CD14-positive monocyte (primary cell): ENCODE results near the gene MUC5B. TPM values are rescaled to one million over a fixed set of nuclear protein-coding genes. Genes with fewer than 3 reads are reported as not detected.

Experiments
- DNase-seq, 3 donors: peaks; one replicate each; pipeline ENCODE4 v3.0.0-alpha.2; 2011 to 2022
- H2AFZ ChIP-seq: 2 replicates; pipeline ENCODE4 v1.6.0; 2012; ENCODE audit warnings: mild to moderate bottlenecking, low read depth, low read length, inconsistent platforms; ENCODE audit not compliant: insufficient read depth, poor library complexity, severe bottlenecking
- H3K27ac ChIP-seq, 2 donors: 1 replicate in 1 of 2; 2 replicates in 1 of 2; pipeline ENCODE4 v1.5.1; 2012 to 2013; ENCODE audit warnings: low read length in 2 of 2, control low read depth in 1 of 2, inconsistent platforms in 1 of 2, low read depth in 1 of 2, mild to moderate bottlenecking in 1 of 2
- H3K27me3 ChIP-seq, 2 donors: one replicate each; pipeline versions ENCODE4 v1.6.0 to v1.6.1; 2011 to 2013; ENCODE audit warnings: low read length in 2 of 2; ENCODE audit not compliant: control insufficient read depth in 2 of 2, insufficient read depth in 2 of 2
- H3K36me3 ChIP-seq, 2 donors: replicated peaks in 1 of 2; 1 replicate in 1 of 2; 2 replicates in 1 of 2; pipeline versions ENCODE4 v1.5.1 to v1.6.1; 2012 to 2013; ENCODE audit warnings: low read length in 2 of 2, control low read depth in 1 of 2, inconsistent platforms in 1 of 2, mild to moderate bottlenecking in 1 of 2; ENCODE audit not compliant: insufficient read depth in 2 of 2, control insufficient read depth in 1 of 2
- H3K4me1 ChIP-seq, 2 donors: 1 replicate in 1 of 2; 2 replicates in 1 of 2; pipeline versions ENCODE4 v1.5.1 to v1.6.1; 2012 to 2013; ENCODE audit warnings: low read length in 2 of 2, control low read depth in 1 of 2, inconsistent platforms in 1 of 2, mild to moderate bottlenecking in 1 of 2, moderate library complexity in 1 of 2; ENCODE audit not compliant: insufficient read depth in 2 of 2, control insufficient read depth in 1 of 2
- H3K4me2 ChIP-seq: replicated peaks from 2 replicates; pipeline ENCODE3; 2012; ENCODE audit warnings: low read length, moderate library complexity, mild to moderate bottlenecking; ENCODE audit not compliant: poor library complexity, severe bottlenecking; ENCODE audit errors: extremely low read depth
- H3K4me3 ChIP-seq, 3 experiments: fragments of 200-600 bp in 1 of 3; sonication (generic) in 1 of 3; replicated peaks in 1 of 3; 1 replicate in 2 of 3; 2 replicates in 1 of 3; pipeline ENCODE4 v1.5.1; 2011 to 2013; ENCODE audit warnings: low read length in 3 of 3, mild to moderate bottlenecking in 3 of 3, control low read depth in 2 of 3, low read depth in 2 of 3, inconsistent platforms in 1 of 3, moderate library complexity in 1 of 3
- H3K79me2 ChIP-seq: 2 replicates; pipeline ENCODE4 v1.6.0; 2012; ENCODE audit warnings: mild to moderate bottlenecking, control low read depth, inconsistent platforms, low read length, moderate library complexity; ENCODE audit not compliant: insufficient read depth
- H3K9ac ChIP-seq: 2 replicates; pipeline ENCODE4 v1.6.0; 2017; ENCODE audit warnings: low read length, mild to moderate bottlenecking; ENCODE audit not compliant: insufficient read depth, poor library complexity, severe bottlenecking
- H3K9me3 ChIP-seq, 2 donors: replicated peaks in 1 of 2; 1 replicate in 1 of 2; 2 replicates in 1 of 2; pipeline versions ENCODE4 v1.5.1 to v1.6.1; 2012 to 2013; ENCODE audit warnings: low read length in 2 of 2, control low read depth in 1 of 2; ENCODE audit not compliant: control insufficient read depth in 1 of 2, insufficient read depth in 1 of 2
- H4K20me1 ChIP-seq: 2 replicates; pipeline ENCODE4 v1.6.0; 2012; ENCODE audit warnings: mild to moderate bottlenecking, low read length, control low read depth, moderate library complexity; ENCODE audit not compliant: insufficient read depth
- H3K27ac Mint-ChIP-seq, 7 donors: one replicate each; pipeline ENCODE4 v1.8.0; 2020; ENCODE audit warnings: mild to moderate bottlenecking in 7 of 7, mixed read lengths in 7 of 7, moderate library complexity in 6 of 7, inconsistent platforms in 2 of 7
- H3K27me3 Mint-ChIP-seq, 3 donors: one replicate each; pipeline ENCODE4 v1.8.0; 2021 to 2022; ENCODE audit warnings: low read depth in 3 of 3, mild to moderate bottlenecking in 3 of 3, mixed read lengths in 3 of 3, moderate library complexity in 3 of 3, inconsistent platforms in 1 of 3
- H3K36me3 Mint-ChIP-seq, 2 donors: one replicate each; pipeline ENCODE4 v1.8.0; 2020; ENCODE audit warnings: mixed read lengths in 2 of 2, inconsistent platforms in 1 of 2, mild to moderate bottlenecking in 1 of 2
- H3K4me1 Mint-ChIP-seq: one replicate; pipeline ENCODE4 v1.8.0; 2020; ENCODE audit warnings: mild to moderate bottlenecking, mixed read lengths
- H3K4me3 Mint-ChIP-seq, 2 donors: one replicate each; pipeline ENCODE4 v1.8.0; 2020; ENCODE audit warnings: mild to moderate bottlenecking in 2 of 2, mixed read lengths in 2 of 2, moderate library complexity in 1 of 2
- H3K9me3 Mint-ChIP-seq, 7 donors: one replicate each; pipeline ENCODE4 v1.8.0; 2020 to 2022; ENCODE audit warnings: mixed read lengths in 7 of 7, mild to moderate bottlenecking in 6 of 7, moderate library complexity in 6 of 7, inconsistent platforms in 2 of 7
- WGBS: methylation state at CpG from one replicate; pipeline ENCODE4 v1.1.5; 2013; ENCODE audit warnings: missing lambda C conversion rate; ENCODE audit not compliant: insufficient coverage; 5-methylcytosine and 5-hydroxymethylcytosine counted together
- intact Hi-C, 2 donors: fragments of 100-400 bp; cut with micrococcal nuclease; formaldehyde crosslinking; loops; one replicate each; pipeline versions ENCODE4 v1.15.0 to v1.15.1; 2023
- polyA plus RNA-seq, 3 donors: library from polyadenylated mRNA; depleted of rRNA in 1 of 3; unstranded in 2 of 3; stranded (reverse) in 1 of 3; fragments of 300-500 nt in 2 of 3; fragments of >200 nt in 1 of 3; fragmentation: Illumina TruSeq in 2 of 3; gene quantifications; 1 replicate in 2 of 3; 2 replicates in 1 of 3; pipeline ENCODE4 v1.2.3, GENCODE V29; 2012 to 2021
- TF ChIP-seq, protein P1 (sequence below): fragments of 200-600 bp; IDR thresholded peaks from one replicate; pipeline ENCODE4 v1.8.0; 2022; ENCODE audit warnings: antibody characterized with exemption, mild to moderate bottlenecking

MUC5B gene
- polyA plus RNA-seq, 3 donors = not detected

DNA sequence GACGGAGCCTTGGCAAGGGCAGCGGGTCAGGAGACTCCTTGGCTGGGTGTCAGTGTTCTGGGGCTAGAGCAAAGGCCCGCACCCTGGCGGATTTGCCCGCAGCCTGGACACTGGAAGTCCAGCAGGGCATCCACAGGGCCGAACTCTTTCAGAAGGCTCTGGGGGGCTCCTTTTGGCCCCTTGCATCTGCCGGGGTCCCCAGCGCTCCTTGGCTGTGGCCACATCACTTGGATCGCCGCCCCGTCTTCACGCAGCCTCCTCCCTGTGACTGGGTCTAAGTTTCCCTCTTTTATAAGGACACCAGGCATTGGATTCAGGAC lies 45.1 kb upstream of the MUC5B start:
- no peak overlapping the region for H3K4me3 ChIP-seq
- H3K79me2 ChIP-seq = no peaks in the 10 kb centered on the region
- Mint-ChIP-seq H3K27ac (no peak overlapping the region), H3K27me3 (peaks cover 0 to 2% (median 0%) of the 10 kb centered on the region in 3 donors), H3K36me3 (no peaks in the 10 kb centered on the region), H3K4me3 (no peak overlapping the region), H3K9me3 (peaks cover 2 to 13% (median 4%) of the 10 kb centered on the region in 7 donors), H3K4me1 (no peaks in the 10 kb centered on the region)
- no peak for DNase-seq
- 97% methylated on average over 12 of the region's 12 CpGs for WGBS
- no peaks in the 10 kb centered on the region for H3K36me3 ChIP-seq
- no peak overlapping the region for H3K4me2 ChIP-seq
- no peak overlapping the region for H3K27ac ChIP-seq
- intact Hi-C loops = no loop called here
- no peak overlapping the region for H3K9ac ChIP-seq
- H3K27me3 ChIP-seq = no peaks in the 10 kb centered on the region
- peaks cover 3 to 10% of the 10 kb centered on the region in 2 donors for H3K9me3 ChIP-seq
- TF ChIP-seq, protein P1, sequence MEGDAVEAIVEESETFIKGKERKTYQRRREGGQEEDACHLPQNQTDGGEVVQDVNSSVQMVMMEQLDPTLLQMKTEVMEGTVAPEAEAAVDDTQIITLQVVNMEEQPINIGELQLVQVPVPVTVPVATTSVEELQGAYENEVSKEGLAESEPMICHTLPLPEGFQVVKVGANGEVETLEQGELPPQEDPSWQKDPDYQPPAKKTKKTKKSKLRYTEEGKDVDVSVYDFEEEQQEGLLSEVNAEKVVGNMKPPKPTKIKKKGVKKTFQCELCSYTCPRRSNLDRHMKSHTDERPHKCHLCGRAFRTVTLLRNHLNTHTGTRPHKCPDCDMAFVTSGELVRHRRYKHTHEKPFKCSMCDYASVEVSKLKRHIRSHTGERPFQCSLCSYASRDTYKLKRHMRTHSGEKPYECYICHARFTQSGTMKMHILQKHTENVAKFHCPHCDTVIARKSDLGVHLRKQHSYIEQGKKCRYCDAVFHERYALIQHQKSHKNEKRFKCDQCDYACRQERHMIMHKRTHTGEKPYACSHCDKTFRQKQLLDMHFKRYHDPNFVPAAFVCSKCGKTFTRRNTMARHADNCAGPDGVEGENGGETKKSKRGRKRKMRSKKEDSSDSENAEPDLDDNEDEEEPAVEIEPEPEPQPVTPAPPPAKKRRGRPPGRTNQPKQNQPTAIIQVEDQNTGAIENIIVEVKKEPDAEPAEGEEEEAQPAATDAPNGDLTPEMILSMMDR = no peak
- no peaks in the 10 kb centered on the region for H3K4me1 ChIP-seq
- H2AFZ ChIP-seq = no peak overlapping the region
- H4K20me1 ChIP-seq = no peaks in the 10 kb centered on the region

DNA sequence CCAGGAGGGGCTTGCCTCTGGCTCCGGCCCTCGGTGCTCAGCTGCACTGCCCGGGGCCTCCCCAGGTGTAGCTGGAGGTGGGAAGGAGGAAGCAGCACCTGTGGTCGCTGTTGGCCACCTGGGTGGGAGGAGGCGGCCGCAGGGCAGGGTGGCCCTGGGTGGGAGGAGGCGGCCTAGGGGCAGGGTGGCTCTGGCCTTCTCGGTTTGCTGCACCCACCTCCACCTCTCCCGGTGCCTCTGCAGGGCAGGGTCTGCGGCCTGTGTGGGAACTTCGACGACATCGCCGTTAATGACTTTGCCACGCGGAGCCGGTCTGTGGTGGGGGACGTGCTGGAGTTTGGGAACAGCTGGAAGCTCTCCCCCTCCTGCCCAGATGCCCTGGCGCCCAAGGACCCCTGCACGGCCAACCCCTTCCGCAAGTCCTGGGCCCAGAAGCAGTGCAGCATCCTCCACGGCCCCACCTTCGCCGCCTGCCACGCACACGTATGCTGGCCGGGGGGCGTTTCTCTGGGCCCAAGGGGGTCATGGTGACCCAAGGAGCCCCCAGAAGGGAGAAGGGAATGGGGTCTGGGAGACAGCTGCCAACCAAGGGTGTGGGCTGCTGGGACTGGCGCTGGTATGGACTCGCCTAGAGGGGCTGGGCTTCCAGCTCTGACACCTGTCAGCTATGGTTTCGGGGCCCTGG lies 44.5 kb upstream of the MUC5B start:
- 91% methylated on average over 18 of the region's 31 CpGs for WGBS
- H3K4me2 ChIP-seq = no peak overlapping the region
- no peak for DNase-seq
- no peak overlapping the region for H3K4me3 ChIP-seq
- Mint-ChIP-seq H3K36me3 (no peaks in the 10 kb centered on the region), H3K27ac (no peak overlapping the region), H3K4me3 (no peak overlapping the region), H3K27me3 (peaks cover 0 to 2% (median 0%) of the 10 kb centered on the region in 3 donors), H3K9me3 (peaks cover 2 to 17% (median 4%) of the 10 kb centered on the region in 7 donors), H3K4me1 (no peaks in the 10 kb centered on the region)
- H4K20me1 ChIP-seq = no peaks in the 10 kb centered on the region
- TF ChIP-seq, protein P1 = no peak
- H3K79me2 ChIP-seq = no peaks in the 10 kb centered on the region
- no peaks in the 10 kb centered on the region for H3K36me3 ChIP-seq
- H3K9me3 ChIP-seq = peaks cover 3 to 10% of the 10 kb centered on the region in 2 donors
- no peak overlapping the region for H3K9ac ChIP-seq
- H3K27ac ChIP-seq = no peak overlapping the region
- intact Hi-C loops = no loop called here
- no peaks in the 10 kb centered on the region for H3K27me3 ChIP-seq
- H3K4me1 ChIP-seq = no peaks in the 10 kb centered on the region
- no peak overlapping the region for H2AFZ ChIP-seq
